GM18858 (cell line): ENCODE results near the gene RALY.
"Not testable (repeated sequence)": the region's sequence is repeated elsewhere in the genome, so short reads cannot be mapped to it uniquely, and the experiment has no call there.

Source experiments
- ATAC-seq: cut with Tn5 transposase; IDR thresholded peaks from one replicate; pipeline ENCODE4 v1.9.1; 2021; ENCODE audit not compliant: unreplicated experiment

RALY gene

DNA sequence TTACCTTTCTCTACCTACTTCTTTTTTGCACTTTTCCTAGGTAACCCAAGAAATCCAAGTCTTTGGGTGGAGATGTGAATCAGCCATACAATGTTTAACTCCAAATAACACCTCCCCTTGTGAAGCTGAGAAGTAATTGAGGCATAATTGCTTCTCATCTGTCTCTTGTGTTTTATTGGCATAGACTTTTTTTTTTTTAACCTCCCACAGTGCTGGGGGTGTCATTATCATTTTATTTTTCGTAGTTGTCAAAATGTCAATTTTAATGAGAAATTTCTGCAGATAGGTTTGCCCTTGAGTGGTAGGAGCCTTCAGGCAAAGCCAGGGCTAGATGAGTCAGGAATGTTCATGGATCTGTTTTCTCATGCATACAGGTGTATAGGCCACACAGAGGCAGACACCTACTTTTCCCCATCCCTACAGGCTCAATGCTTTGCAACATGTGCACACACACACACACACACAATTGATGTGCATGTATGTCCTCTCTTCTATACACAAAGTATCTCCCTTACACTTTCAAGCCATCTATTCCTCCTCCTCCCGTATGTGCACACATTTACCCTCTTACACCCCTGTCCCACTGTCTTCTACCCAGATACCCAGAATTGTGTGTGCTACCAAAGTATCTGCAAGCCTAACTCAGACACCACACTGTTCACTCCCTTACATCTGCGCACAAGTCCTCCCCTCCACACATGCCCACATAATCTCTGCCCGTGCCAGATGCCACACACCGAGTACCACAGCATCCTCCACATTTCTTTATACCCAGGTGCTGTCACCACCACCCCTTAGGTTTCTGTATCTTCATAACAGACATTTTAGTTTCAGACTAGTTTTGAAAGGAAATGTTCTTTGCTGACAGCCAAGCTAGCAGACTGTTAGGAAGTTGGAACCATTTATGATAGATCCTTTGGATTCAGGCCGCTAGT, 22.0 kb downstream of the RALY start:
- no peak for ATAC-seq

DNA sequence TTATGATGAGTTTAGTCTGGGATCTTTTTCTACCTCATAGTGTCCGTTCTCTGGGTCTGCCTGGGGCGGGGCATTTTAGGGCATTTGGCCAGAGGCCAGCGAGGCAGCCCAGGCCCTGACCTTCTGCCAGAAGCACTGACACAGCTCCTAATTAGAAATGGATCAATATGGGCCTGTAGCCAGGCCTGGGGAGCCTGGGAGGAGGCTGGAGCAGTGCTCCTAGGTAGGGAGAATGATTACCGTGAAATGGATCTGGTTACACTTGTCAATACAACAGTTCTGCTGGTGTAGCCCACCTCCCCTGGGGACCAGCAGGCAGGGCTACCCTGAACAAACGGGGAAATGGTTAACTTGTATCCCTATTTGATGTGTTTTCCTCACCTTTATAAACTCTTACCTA, 23.0 kb downstream of the RALY start:
- ATAC-seq = no peak

DNA sequence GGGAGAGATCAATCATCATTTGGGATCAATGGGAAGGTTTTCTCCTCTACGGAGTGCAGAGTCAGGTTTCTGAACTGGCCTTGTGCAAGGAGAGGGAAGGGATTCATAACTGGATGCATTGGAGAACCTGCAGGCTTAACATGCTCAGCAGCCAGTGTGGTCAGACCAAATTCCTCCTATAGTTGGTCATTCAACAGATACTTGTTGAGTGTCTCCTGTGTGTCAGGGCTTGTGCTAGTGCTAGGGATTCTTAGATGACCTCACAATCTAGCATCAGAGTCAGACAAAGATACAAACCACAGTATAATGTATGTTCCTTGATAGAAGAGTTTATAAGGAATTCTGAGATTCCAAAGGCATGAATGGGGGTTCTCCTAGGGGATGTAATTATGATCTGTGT, 23.9 kb downstream of the RALY start:
- ATAC-seq = no peak

DNA sequence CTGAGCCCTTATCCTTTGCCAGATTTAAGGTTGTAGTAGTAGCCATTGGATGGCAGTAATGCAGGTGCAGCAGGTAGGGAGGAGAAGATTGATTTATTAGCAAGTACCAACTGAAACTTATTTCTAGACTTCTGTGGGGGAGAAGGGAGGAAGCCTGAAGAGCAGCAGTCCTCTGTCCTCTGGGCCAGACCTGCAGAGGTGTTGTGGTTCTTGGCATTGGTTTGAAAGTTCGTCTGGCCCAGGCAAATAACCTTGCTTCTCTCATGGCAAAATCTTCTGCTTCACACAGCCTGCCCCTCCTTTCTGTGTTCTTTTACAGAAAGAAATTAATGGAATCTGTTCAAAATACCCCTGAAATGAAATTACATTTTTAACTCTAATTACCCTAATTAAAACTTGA, 24.5 kb downstream of the RALY start:
- ATAC-seq = no peak

DNA sequence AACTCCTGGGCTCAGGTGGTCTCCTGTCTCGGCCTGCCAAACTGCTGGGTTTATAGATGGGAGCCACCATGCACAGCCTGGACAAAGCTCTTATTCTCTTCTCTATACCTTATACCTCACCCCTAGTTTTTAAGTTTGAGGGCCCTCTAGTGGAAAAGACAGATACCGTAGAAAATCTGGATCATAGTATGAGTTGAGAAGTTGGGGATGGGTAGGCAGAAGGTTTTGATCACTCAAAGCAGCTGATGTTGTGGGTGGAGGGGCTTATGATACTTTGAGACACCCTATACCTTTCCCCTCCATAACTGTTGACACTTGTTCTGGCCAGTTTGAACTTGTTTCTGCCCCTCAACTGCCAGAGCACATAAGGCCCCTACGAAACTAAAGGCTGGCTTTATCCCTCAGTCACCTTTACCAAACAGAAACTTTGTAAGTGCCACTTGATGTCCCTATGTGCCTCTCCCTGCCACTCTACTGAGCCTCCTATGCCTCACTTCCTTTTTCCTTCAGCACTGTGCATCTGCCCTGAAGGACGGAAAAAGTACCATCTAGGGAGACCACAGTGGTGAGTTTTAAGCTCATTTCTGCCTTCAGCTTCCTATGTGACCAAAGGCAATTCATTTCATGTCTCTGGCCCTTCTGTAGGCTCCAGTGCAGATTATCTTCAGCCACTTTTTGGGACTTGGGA, 28.6 kb downstream of the RALY start:
- ATAC-seq = peak; percentile 43

DNA sequence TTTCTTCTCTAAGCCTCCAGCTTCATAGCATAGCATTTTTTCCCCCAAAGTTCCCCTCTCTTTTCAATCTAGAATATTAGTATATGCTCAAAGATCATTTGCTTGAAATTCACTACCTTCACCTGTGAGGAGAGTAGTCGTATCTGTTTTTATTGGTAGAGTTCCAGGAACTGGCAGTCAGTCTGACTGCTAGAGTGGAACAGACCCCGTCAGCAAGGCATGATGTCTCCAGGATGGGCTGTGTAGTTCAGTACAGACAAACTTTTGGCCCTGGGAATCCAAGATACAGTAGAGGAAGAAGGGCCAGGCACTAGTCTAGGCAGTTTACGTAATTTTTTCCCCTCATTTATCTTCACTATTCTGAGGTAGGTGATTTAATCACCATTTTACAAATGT, 29.1 kb downstream of the RALY start:
- no peak for ATAC-seq

DNA sequence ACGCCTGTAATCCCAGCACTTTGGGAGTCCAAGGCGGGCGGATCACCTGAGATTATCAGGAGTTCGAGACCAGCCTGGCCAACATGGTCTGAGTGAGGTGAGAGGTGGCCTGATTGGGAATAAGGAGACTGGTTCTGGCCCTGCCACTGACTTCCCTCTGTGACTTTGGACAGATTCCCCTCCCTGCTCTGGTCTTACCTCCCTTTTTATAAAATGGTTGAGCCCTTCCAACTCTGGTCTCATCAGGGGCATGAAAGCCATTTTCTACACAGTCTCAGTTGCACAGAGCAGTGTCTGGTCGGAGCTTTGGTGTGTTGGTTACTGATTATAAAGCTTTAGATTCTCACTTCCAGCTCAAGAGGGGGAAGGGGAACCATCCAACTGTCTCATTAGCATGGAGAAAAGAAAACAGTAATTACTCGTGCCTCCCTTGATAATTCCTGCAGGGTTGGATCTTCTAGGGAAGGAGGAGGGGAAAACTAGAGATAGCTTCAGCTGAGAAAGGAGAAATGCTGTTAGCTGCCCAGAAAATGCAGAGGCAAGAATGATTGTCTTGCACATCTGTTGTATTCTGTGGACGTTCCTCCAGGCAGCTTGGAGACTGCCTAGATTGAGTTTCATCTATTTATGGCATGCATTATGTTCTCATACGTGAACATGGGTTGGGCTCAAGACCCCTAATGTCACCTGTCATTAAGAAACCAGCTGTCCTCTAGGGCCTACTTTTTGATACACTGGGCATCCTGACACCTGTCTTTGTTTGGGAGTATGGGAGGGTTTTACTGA, 30.4 kb downstream of the RALY start:
- no peak for ATAC-seq

DNA sequence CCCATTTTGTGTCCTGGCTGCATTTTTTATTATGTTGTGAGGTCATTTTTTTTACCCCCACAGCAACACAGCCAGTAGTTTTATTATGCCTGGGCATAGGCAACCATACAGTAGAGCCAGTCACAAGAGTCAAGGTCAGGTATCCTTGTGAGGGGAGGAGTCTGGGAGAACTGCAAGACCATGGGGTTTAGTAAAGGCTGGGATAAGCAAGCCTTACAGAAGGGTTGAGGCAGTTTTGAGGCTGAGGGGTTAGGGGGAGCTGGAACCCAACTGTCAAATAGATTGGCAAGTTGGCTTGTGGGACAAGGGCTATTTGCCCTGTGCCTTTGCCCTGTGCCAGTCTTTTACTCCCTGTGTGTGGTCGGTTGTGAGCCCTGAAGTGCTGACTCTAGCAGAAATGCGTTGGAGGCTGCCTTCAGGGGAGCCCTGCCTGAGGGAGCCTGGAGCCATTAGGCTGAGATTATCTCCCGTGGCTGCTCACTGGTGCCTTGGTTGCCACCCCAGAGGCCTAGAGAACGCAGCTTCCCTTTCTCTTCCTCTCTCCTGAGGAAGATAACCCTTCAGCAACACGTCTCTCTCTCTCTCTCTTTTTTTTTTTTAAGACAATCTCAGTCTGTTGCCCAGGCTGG, 31.1 kb downstream of the RALY start:
- no peak for ATAC-seq

DNA sequence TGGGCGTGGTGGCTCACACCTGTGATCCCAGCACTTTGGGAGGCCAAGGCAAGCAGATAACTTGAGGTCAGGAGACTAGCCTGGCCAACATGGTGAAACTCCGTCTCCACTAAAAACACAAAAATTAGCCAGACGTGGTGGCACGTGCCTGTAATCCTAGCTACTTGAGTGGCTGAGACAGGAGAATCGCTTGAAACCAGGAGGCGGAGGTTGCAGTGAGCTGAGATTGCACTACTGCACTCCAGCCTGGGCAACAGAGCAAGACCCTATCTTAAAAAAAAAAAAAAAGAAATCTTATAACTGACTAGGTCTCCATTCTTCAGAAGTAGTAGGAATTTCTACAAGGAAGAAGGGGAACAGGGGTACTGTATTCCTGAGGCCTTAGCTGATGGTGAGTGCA, 34.3 kb downstream of the RALY start:
- ATAC-seq = not testable (repeated sequence)

DNA sequence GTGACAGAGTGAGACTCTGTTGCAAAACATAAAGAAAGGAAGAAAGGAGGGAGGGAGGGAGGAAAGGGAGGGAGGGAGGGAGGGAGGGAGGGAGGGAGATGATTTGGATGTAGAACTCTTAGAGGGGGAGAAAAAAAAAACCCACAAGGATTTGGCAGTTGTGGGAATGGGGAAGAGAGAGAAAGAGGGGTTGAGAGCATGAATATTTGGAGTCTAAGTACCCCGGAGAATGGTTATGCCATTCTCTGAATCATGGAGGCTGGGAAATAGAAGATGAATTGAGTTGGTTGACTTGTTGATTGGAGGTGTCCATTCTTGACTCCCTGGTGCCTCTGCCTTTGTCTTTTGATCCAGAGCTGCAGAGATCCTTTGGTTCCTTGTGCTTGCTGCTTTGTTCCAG, 35.7 kb downstream of the RALY start:
- no peak for ATAC-seq

DNA sequence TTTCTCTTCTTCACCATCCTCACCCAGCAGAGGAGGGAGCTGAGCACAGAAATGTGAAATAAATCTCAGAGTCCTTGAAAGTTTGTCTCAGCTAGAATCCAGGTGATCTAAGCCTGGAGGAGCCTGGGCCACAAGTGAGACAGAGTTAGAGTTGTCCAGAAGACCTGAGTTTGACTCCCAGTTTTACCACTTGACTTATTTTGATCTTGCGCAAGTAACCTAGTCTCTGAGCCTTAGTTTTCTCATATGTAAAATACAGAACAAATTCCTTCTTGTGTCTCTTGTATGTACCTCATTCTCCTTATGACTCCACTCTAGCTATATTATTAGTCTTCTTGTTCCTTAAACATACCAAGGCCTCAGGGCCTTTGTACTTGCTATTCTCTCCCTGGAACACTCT, 36.7 kb downstream of the RALY start:
- ATAC-seq = no peak

DNA sequence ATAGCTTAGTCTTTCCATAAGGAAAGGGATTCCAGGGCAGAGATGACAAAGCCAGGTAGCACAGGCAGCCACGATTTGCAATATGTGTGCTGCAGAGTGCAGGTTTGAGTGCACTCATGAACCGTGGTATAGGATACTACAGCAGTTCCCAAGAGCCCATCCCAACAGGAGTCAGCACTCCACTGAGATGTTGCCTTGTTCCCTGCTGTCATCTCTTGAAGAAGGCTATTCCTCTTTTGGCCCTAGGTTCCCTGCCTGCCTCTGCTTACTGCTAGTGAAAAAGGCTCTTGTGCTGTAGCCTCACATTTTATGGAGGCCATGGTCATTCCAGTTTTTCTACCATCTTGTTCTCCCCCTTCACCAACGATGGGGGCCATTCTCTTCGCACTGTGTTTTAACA, 40.2 kb downstream of the RALY start:
- no peak for ATAC-seq

DNA sequence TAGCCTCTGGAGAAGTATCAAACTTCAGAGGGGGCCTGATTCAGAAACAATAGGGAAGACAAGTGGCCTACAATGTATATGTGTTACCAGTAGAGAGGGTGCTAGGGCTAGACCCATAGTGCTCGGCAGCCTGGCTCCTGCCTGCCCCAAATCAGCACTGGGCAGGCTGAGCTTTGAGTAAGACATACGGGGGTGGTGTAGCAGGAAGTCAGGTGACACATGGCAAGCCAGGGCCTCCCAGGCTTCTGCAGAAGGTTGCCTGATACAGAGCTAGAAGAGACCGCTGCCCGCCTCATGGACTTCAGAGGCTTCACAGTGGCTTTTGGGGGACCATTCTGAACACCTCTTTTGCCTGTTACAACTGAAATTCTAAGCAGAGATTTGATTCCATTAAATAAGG, 43.4 kb downstream of the RALY start:
- ATAC-seq = no peak

DNA sequence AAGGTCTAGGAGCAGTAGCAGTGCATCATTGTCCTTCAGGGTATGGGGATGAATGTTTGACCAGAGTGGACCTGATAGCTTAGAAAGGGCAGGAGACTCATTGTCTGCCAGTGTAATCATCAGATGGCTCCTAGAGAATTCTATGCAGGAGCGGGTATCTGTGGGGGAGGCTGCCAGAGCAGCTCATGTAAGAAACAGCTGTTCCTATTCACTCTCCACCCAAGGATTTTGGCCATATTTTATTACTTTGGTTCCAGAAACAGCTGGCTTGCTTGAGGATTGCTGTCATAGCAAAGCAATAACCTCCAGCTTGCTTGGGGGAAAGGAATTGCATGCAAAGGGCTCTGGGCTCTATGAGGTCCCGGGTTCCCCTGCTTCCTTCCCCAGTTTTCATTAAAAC, 44.1 kb downstream of the RALY start:
- no peak for ATAC-seq

DNA sequence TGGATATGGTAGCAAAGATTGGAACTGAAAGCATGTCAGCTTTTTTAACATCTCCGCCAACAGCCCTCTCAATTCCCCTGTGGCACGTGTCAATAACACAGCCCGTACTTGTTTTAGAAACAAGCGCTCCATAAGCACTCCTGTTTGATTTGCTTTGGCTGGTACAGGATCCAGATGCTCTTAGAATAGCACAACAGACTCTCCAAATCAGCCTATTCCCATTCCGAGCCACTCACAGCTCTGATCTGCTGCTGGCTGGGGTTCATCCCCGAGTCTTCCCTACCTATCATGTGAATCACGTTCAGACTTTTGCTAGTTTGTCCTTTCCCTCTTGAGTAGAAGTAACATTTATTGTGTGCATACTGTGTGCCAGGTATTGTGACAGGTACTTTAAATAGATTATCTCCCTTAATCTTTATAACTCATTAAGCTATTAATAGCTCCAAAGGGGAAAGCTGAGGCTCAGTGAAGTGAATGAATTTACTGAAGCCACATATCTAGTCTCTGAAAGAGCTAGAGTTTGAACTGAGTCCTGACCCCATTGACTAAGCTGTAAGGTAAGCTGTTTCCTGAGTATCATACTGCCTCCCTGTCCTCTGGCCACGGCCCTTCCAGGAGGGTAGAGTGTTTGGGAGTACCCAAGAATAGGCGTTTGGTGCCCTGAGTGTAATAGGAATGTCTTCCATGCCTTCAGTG, 46.7 kb downstream of the RALY start:
- no peak for ATAC-seq

DNA sequence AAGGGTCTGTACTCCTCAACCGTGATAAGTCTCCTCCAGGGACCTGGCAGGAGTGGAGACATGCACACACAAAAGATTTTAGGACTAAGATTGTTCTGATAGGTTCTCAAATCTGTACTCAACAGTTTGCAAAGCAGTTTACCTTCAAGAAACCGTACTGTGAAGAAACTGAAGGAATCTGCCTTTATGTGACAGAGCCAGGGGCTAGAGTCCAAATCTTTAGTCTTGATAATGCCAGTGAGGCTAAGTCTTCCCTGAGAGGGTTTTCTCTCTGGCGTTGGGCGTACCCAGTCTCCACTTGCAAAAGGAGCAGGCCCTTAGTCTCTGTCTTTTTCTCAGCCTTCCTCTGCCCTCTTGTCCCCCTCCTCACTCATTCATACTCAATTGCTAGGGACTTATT, 47.5 kb downstream of the RALY start:
- ATAC-seq = no peak

DNA sequence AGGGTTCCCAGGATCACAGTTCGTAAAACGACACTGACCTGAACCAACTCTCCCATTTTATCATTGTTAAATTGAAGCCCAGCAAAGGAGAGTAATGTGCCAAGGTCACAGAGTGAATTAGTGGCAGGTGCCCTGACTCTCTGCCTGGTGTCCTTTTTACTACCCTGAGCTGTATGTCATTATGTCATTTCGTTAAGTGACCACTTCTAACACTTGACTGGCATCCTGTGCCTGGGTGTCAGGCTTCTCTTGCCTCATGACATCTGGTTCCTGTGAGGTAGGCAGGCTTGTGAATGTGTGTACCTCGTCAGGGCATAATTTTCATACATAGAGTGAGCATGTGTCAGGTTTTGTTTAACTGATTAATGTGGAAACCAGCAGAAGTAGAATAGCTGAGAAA, 48.6 kb downstream of the RALY start:
- ATAC-seq = no peak

DNA sequence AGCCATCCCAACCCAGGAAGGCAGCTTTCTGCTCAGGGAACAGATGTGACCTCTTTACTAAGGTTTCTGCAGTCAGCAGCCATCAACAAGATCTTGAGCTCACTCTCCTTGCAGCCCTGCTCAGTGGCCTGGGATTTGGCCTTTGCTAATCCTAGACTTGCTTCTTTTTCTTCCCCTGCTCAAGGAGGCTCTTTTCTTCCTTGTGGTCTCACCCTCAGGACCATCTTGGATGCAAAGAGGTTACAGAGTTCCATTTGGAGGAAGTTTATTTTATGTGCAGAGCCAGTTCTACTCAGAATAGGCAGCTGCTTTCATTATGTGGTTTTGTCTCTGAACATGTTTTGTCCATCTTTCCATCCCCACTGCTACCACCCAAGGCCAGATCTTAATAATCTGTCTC, 49.3 kb downstream of the RALY start:
- no peak for ATAC-seq

DNA sequence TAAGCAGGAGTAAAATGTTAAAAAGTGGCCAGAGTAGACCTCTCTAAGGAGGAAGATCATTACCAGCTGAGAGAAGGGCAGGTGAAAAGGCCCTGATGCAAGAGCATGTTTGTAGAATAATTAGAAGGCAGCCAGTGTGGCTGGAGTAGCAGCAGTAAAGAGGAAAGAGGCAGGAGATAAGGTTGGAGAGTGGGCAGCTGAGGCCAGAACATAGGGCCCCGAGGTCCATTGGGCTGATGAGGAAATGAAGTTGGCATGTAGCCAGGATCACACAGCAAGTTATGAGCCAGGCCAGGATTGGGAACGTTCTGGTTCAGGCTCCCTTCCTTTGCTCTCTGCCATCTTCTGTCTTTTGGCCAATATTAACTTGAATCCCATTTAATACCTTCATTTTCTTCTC, 51.6 kb downstream of the RALY start:
- no peak for ATAC-seq

DNA sequence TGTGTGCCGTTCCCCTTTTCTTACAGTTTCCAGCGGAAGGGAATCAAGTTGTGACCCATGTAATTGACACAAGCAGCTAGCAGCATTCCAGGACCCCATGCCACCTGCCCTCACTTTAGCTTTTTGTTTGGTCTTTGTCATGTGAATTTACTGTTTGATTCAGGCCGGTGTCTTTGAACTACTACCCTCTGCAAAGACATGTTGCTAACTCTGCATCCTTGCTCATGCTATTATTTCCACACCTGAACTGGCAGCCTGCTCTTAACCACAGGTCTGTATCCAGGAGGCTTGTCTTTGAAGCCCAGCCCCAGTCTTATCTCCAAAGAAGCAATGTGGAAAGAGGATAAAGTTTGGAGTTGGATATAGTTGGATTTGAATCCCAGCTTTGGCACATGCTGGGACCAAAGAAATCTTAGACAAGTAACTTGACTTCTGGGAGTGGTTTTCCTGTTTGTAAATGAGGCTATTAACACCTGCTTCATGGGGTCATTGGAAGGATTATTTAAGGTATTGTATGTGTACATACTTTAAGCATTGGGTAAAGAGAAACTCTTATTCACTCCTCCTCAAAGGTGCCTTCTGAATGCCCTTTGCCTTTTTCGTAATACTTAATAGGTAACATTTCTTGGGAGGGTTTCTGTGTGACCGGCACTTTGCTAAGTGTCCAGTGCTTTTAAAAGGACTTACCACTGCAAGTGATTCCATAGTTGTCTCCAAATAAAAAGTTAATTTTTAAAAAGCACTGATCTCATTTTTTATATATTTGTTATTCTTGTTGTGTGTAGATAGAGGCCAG, 52.4 kb downstream of the RALY start:
- no peak for ATAC-seq
